Measurements from ENCODE around the gene PPP1R2.

DNA sequence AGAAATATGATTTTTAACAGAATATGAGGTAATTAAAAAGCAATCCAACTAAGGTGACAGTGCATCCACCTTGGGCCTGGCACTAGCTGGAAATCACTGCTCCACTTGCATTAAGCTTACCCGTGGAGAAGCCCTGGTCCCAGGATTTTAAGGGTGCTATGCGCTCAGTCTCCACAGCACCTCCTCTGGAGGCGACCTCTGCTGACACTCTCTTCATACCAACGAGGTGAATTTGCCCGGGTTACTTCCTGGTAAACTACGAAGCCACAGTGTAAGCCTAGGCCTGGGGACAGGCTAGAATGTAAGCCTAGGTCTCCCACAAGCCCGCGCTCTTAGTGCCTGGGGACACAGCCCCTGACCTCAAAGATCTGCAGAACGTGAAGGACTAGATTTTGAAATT, 39.8 kb upstream of the PPP1R2 start:
- TF ChIP-seq, protein P1, sequence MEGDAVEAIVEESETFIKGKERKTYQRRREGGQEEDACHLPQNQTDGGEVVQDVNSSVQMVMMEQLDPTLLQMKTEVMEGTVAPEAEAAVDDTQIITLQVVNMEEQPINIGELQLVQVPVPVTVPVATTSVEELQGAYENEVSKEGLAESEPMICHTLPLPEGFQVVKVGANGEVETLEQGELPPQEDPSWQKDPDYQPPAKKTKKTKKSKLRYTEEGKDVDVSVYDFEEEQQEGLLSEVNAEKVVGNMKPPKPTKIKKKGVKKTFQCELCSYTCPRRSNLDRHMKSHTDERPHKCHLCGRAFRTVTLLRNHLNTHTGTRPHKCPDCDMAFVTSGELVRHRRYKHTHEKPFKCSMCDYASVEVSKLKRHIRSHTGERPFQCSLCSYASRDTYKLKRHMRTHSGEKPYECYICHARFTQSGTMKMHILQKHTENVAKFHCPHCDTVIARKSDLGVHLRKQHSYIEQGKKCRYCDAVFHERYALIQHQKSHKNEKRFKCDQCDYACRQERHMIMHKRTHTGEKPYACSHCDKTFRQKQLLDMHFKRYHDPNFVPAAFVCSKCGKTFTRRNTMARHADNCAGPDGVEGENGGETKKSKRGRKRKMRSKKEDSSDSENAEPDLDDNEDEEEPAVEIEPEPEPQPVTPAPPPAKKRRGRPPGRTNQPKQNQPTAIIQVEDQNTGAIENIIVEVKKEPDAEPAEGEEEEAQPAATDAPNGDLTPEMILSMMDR (IDR thresholded peaks at IDR 0.05), result no peak
- no peak for TF ChIP-seq POLR2A (IDR thresholded peaks at IDR 0.05)

All from esophagus squamous epithelium (tissue), 4 donors.